B cell (primary cell): ENCODE measurements around the gene GABRD. TPM values are rescaled to one million over a fixed set of nuclear protein-coding genes. Genes with fewer than 3 reads are reported as not detected.

Source experiments
- ATAC-seq: fragments of 200-7000 bp; cut with Tn5 transposase; one replicate; pipeline ENCODE4 v1.10.0; 2021; ENCODE audit warnings: low read depth, mild to moderate bottlenecking, moderate number of reproducible peaks, moderate library complexity
- CTCF ChIA-PET: fragments of 350-600 bp; sonication (Branson Sonifier 250); formaldehyde crosslinking; loops from one replicate; lab custom pipeline; 2021; ENCODE audit warnings: antibody characterized with exemption, inconsistent platforms; lab: Charles Lee
- POLR2A ChIA-PET: fragments of 350-600 bp; sonication (Branson Sonifier 250); formaldehyde crosslinking; loops from one replicate; lab custom pipeline; 2021; ENCODE audit warnings: antibody characterized with exemption; lab: Charles Lee
- DNase-seq: peaks from one replicate; pipeline ENCODE4 v3.0.0; 2013
- H2AFZ ChIP-seq: 2 replicates; pipeline ENCODE4 v1.6.1; 2012; ENCODE audit warnings: mild to moderate bottlenecking, low read depth, low read length; ENCODE audit not compliant: insufficient read depth, poor library complexity, severe bottlenecking
- H3K27ac ChIP-seq, 2 donors: 1 replicate in 1 of 2; 2 replicates in 1 of 2; pipeline ENCODE4 v1.5.1; 2012 to 2013; ENCODE audit warnings: low read length in 2 of 2, mild to moderate bottlenecking in 2 of 2, moderate library complexity in 1 of 2
- H3K27me3 ChIP-seq, 4 experiments: fragments of 200-600 bp in 1 of 4; sonication (generic) in 1 of 4; replicated peaks in 1 of 4; 1 replicate in 2 of 4; 2 replicates in 2 of 4; pipeline versions ENCODE4 v1.6.1 to v1.7.0; 2013 to 2016; ENCODE audit warnings: low read length in 3 of 4, mild to moderate bottlenecking in 2 of 4, mixed read lengths in 1 of 4, moderate library complexity in 1 of 4; ENCODE audit not compliant: insufficient read depth in 4 of 4, control insufficient read depth in 3 of 4; ENCODE audit errors: control extremely low read depth in 1 of 4
- H3K36me3 ChIP-seq, 2 experiments: replicated peaks in 1 of 2; 1 replicate in 1 of 2; 2 replicates in 1 of 2; pipeline versions ENCODE4 v1.6.1 to v1.7.1; 2013; ENCODE audit warnings: low read length in 1 of 2; ENCODE audit not compliant: insufficient read depth in 2 of 2, control insufficient read depth in 1 of 2; ENCODE audit errors: control extremely low read depth in 1 of 2, extremely low read depth in 1 of 2
- H3K4me1 ChIP-seq, 2 donors: fragments of 200-600 bp in 1 of 2; sonication (generic) in 1 of 2; 1 replicate in 1 of 2; 2 replicates in 1 of 2; pipeline versions ENCODE4 v1.5.1 to v1.6.1; 2013 to 2017; ENCODE audit warnings: low read length in 2 of 2; ENCODE audit not compliant: control insufficient read depth in 2 of 2, insufficient read depth in 2 of 2
- H3K4me2 ChIP-seq: replicated peaks from 2 replicates; pipeline ENCODE3; 2012; ENCODE audit warnings: mild to moderate bottlenecking, low read depth, low read length; ENCODE audit not compliant: poor library complexity, severe bottlenecking
- H3K4me3 ChIP-seq, 5 experiments: fragments of 200-600 bp in 1 of 5; sonication (generic) in 1 of 5; 1 replicate in 3 of 5; 2 replicates in 2 of 5; pipeline versions ENCODE4 v1.5.1 to v1.7.0; 2011 to 2016; ENCODE audit warnings: low read length in 4 of 5, mild to moderate bottlenecking in 4 of 5, low read depth in 2 of 5, control low read depth in 1 of 5, moderate library complexity in 1 of 5; ENCODE audit not compliant: insufficient read depth in 1 of 5; ENCODE audit errors: control extremely low read depth in 1 of 5, extremely low read depth in 1 of 5
- H3K79me2 ChIP-seq: fragments of 200-600 bp; sonication (generic); one replicate; pipeline ENCODE4 v1.6.0; 2016; ENCODE audit warnings: low read length; ENCODE audit not compliant: control insufficient read depth, insufficient read depth
- H3K9ac ChIP-seq: fragments of 200-600 bp; sonication (generic); 2 replicates; pipeline ENCODE4 v1.6.1; 2017; ENCODE audit warnings: mild to moderate bottlenecking, low read length, moderate library complexity
- H3K9me3 ChIP-seq, 3 donors: one replicate each; pipeline versions ENCODE4 v1.6.1 to v1.7.1; 2013; ENCODE audit warnings: low read length in 2 of 3; ENCODE audit not compliant: control insufficient read depth in 2 of 3, insufficient read depth in 1 of 3; ENCODE audit errors: control extremely low read depth in 1 of 3
- H4K20me1 ChIP-seq: 2 replicates; pipeline ENCODE4 v1.6.0; 2012; ENCODE audit warnings: mild to moderate bottlenecking, low read length; ENCODE audit not compliant: insufficient read depth, control insufficient read depth, poor library complexity, severe bottlenecking
- H3K27ac Mint-ChIP-seq: one replicate; pipeline ENCODE4 v1.8.0; 2021; ENCODE audit warnings: mixed read lengths
- H3K27me3 Mint-ChIP-seq: one replicate; pipeline ENCODE4 v1.8.0; 2021; ENCODE audit warnings: mixed read lengths
- H3K4me1 Mint-ChIP-seq: one replicate; pipeline ENCODE4 v1.8.0; 2021; ENCODE audit warnings: mixed read lengths
- H3K4me3 Mint-ChIP-seq: one replicate; pipeline ENCODE4 v1.8.0; 2021; ENCODE audit warnings: mixed read lengths
- H3K9me3 Mint-ChIP-seq: one replicate; pipeline ENCODE4 v1.8.0; 2022; ENCODE audit warnings: mixed read lengths; ENCODE audit not compliant: insufficient read depth
- EZH2 ChIP-seq: IDR thresholded peaks from 2 replicates; pipeline ENCODE4 v1.6.1; 2012; ENCODE audit warnings: borderline replicate concordance, low read depth, mild to moderate bottlenecking, moderate library complexity, low read length; ENCODE audit not compliant: insufficient read depth, poor library complexity, severe bottlenecking
- WGBS: methylation state at CpG from one replicate; pipeline ENCODE4 v1.1.5; 2013; ENCODE audit warnings: missing lambda C conversion rate; ENCODE audit not compliant: insufficient coverage; 5-methylcytosine and 5-hydroxymethylcytosine counted together
- intact Hi-C: fragments of 100-400 bp; cut with micrococcal nuclease; formaldehyde crosslinking; loops from one replicate; pipeline ENCODE4 v1.10.0; 2022
- polyA plus RNA-seq: library from polyadenylated mRNA; depleted of rRNA; stranded (reverse); fragments of >200 nt; gene quantifications from 2 replicates; pipeline ENCODE4 v1.2.3, GENCODE V29; 2012
- total RNA-seq, 2 donors: library from RNA; stranded (reverse); fragments of 120-200 nt in 1 of 2; gene quantifications; 1 replicate in 1 of 2; 2 replicates in 1 of 2; pipeline versions ENCODE4 v1.2.3 to v1.2.4, GENCODE V29; 2013 to 2022
- TF ChIP-seq, protein P1 (sequence below): fragments of 200-600 bp; IDR thresholded peaks from one replicate; pipeline ENCODE4 v1.8.0; 2022; ENCODE audit warnings: antibody characterized with exemption, mild to moderate bottlenecking

GABRD gene
- total and polyA plus RNA-seq, 2 donors (not counting 1 experiment from before 2014, with no cell fraction given) = not detected

DNA sequence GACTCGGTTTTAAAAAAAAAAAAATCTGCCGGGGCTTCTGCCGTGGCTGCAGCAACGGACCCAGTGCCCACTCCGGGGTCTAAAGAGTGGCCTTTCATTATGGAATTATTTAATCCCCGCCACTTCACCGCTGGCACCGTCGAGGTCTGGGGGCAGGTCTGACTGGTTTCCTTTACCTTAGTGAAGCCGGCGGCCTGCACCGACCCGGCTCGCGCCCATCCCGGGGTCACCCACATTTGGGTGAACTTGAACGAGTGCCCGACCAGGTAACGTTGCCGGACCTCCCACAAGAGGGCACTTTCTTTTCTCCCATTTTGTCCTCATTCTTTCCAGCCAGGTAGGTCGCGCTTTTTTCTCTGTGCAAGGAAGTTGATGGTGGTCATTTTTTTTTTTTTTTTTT lies 35.4 kb downstream of the GABRD start:
- H3K27me3 Mint-ChIP-seq = no peaks in the 10 kb centered on the region
- ChIA-PET CTCF (interaction anchor here (1.1 to 1.7 kb wide), 2 partner anchors 10 to 58 kb away, joined by 3 to 10 read pairs; no protein-coding TSS in a partner anchor), POLR2A (no interaction called here)
- peaks cover 14% of the 10 kb centered on the region for H3K79me2 ChIP-seq
- no peak overlapping the region for H3K27ac ChIP-seq
- no peak overlapping the region for H3K4me2 ChIP-seq
- no peaks in the 10 kb centered on the region for H3K9me3 ChIP-seq
- no peak for ATAC-seq
- no peak overlapping the region for H3K27ac Mint-ChIP-seq
- peaks cover 11% of the 10 kb centered on the region for H3K4me1 Mint-ChIP-seq
- peaks cover 16% of the 10 kb centered on the region for H4K20me1 ChIP-seq
- intact Hi-C loops = no loop called here
- no peak overlapping the region for H3K4me3 Mint-ChIP-seq
- peaks cover 0 to 16% of the 10 kb centered on the region in 2 experiments for H3K36me3 ChIP-seq
- 95% methylated on average over 16 of the region's 22 CpGs for WGBS
- no peak overlapping the region for H3K9ac ChIP-seq
- H3K4me3 ChIP-seq = no peak overlapping the region
- H2AFZ ChIP-seq = no peak overlapping the region
- H3K27me3 ChIP-seq = no peaks in the 10 kb centered on the region
- DNase-seq = no peak
- H3K9me3 Mint-ChIP-seq = no peaks in the 10 kb centered on the region
- TF ChIP-seq, protein P1, sequence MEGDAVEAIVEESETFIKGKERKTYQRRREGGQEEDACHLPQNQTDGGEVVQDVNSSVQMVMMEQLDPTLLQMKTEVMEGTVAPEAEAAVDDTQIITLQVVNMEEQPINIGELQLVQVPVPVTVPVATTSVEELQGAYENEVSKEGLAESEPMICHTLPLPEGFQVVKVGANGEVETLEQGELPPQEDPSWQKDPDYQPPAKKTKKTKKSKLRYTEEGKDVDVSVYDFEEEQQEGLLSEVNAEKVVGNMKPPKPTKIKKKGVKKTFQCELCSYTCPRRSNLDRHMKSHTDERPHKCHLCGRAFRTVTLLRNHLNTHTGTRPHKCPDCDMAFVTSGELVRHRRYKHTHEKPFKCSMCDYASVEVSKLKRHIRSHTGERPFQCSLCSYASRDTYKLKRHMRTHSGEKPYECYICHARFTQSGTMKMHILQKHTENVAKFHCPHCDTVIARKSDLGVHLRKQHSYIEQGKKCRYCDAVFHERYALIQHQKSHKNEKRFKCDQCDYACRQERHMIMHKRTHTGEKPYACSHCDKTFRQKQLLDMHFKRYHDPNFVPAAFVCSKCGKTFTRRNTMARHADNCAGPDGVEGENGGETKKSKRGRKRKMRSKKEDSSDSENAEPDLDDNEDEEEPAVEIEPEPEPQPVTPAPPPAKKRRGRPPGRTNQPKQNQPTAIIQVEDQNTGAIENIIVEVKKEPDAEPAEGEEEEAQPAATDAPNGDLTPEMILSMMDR = no peak
- no peak for TF ChIP-seq EZH2
- H3K4me1 ChIP-seq = peaks cover 8 to 14% of the 10 kb centered on the region in 2 donors

DNA sequence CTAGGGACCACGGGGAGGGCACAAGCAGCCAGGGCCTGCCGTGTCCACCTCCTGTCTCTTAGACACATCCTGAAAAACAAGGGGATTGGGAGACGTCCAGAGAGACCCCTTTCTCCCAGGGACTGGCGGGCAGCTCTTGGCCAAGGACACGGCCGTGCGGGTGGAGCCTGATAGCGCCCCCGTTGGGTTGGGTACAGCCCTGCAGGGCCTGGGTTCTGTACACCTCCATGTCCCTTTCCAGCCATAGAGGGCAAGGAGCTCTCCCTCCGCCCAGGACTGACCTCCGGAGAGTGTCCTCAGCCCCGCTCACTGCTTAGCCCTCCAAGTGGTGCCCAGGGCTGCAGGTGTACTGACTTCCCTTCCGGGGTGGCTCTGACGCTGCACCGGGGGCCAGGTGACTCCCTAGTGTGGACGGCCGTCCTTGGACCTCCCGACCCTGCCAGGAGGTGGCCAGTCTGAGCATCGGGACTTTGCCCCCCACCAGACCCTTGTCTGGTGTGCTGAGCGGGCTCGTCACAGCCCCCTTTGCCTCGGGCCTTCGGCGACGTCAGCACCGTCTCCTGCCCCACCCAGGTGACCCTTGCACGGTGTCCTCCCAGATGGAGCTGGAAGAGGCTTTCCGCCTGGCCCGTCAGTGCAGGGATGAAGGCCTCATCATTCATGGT lies 36.9 kb downstream of the GABRD start:
- 96% methylated on average over 29 of the region's 29 CpGs for WGBS

More for the DNA sequence above, 36.9 kb downstream of the GABRD start:
- H3K27me3 Mint-ChIP-seq = no peaks in the 10 kb centered on the region
- H3K9me3 Mint-ChIP-seq = no peaks in the 10 kb centered on the region
- H2AFZ ChIP-seq = no peak overlapping the region
- H3K4me2 ChIP-seq = no peak overlapping the region
- H3K27me3 ChIP-seq = no peaks in the 10 kb centered on the region
- no peak overlapping the region for H3K27ac Mint-ChIP-seq
- H3K27ac ChIP-seq = no peak overlapping the region
- H3K36me3 ChIP-seq = peaks cover 0 to 22% of the 10 kb centered on the region in 2 experiments
- peaks cover 15% of the 10 kb centered on the region for H4K20me1 ChIP-seq
- intact Hi-C loops = no loop called here
- H3K4me1 ChIP-seq = peaks cover 4 to 7% of the 10 kb centered on the region in 2 donors
- H3K4me1 Mint-ChIP-seq = peaks cover 11% of the 10 kb centered on the region
- TF ChIP-seq, protein P1 = no peak
- TF ChIP-seq EZH2 = no peak
- no peaks in the 10 kb centered on the region for H3K9me3 ChIP-seq
- peaks cover 7% of the 10 kb centered on the region for H3K79me2 ChIP-seq
- ATAC-seq = no peak
- no peak for DNase-seq
- no peak overlapping the region for H3K9ac ChIP-seq
- H3K4me3 Mint-ChIP-seq = no peak overlapping the region
- ChIA-PET CTCF (interaction anchor here (1.8 kb wide), 1 partner anchor 11 kb away, joined by 4 read pairs; no protein-coding TSS in a partner anchor), POLR2A (interaction anchor here (0.7 kb wide), 1 partner anchor 699 kb away, joined by 3 read pairs; no protein-coding TSS in a partner anchor)
- no peak overlapping the region for H3K4me3 ChIP-seq
